Breast epithelium (tissue), 3 donors: ENCODE results near the gene ZDHHC12.

Source experiments
- POLR2A ChIP-seq: fragments of 450-650 bp; IDR thresholded peaks from one replicate; pipeline ENCODE4 v1.6.1; 2016; ENCODE audit warnings: antibody characterized with exemption, mild to moderate bottlenecking, moderate library complexity
- TF ChIP-seq, protein P1 (sequence below), 3 donors: fragments of 450-650 bp; IDR thresholded peaks; one replicate each; pipeline ENCODE4 v1.5.1; 2016 to 2017; ENCODE audit warnings: antibody characterized with exemption in 3 of 3, mild to moderate bottlenecking in 3 of 3, moderate library complexity in 3 of 3

DNA sequence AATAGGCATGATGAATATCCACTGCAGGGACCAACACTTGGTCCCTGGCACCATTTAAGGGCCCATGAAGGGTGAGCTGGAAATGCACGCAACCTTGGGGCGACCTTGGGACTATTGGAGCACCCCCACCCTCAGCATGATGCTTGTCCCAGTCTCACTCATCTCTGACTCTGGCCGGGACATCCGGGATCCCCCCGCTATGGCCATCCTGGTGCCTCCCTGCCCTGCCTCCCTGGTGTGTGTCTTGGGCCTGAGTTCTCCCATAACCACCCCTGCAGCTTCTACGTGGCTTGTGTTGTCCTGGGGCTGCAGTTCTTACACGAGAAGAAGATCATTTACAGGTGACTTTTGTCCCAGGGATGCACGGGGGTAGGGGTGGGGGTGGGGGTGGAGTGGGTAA lies 5.9 kb downstream of the ZDHHC12 start:
- TF ChIP-seq, protein P1, sequence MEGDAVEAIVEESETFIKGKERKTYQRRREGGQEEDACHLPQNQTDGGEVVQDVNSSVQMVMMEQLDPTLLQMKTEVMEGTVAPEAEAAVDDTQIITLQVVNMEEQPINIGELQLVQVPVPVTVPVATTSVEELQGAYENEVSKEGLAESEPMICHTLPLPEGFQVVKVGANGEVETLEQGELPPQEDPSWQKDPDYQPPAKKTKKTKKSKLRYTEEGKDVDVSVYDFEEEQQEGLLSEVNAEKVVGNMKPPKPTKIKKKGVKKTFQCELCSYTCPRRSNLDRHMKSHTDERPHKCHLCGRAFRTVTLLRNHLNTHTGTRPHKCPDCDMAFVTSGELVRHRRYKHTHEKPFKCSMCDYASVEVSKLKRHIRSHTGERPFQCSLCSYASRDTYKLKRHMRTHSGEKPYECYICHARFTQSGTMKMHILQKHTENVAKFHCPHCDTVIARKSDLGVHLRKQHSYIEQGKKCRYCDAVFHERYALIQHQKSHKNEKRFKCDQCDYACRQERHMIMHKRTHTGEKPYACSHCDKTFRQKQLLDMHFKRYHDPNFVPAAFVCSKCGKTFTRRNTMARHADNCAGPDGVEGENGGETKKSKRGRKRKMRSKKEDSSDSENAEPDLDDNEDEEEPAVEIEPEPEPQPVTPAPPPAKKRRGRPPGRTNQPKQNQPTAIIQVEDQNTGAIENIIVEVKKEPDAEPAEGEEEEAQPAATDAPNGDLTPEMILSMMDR (IDR thresholded peaks at IDR 0.05): no peak
- no peak for TF ChIP-seq POLR2A
